Measurements from ENCODE around the gene ZNRF1. TPM values are rescaled to one million over a fixed set of nuclear protein-coding genes. Genes with fewer than 3 reads are reported as not detected.

ZNRF1 gene
- total RNA-seq, 1 experiment from 2014 or later = 5.9 TPM

DNA sequence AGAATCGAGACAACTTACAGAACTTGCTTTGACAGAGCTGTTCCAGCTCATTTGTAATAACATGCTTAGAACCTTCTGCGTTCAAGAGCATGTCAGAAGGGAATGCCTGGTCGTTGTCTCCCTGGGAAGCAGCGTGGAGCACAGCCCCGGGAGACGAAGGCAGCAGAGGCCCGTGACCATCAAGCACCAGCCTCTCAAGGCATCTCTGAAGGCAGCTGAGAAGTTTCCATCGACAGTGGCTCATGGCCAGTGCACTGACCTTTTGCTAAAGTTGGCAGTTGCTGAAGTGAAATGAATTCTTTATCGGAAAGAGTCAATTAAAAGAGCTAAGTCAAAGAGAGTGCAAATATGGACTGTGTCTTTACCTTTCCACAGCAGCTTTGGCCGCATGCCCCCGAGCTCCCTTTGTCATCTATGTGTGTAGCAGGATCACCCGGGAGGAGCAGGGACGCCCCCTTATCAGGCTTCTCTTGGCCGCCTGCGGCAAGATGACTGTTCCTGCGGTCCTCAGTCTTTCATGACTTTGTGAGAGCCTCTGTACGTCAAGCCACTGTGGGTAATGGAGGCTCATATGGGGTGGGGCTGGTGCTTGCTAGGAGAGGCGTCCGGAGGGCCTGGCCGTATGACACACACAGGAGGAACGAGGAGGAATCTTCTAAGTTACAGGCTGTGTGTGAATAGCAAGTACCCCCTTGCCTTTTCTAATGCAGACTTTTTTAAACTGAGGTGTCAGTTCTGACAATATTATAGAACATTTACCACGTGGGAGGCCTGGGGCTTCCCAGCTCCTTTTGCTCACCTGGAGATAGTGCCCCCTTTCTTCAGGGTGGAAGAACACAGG lies 63.5 kb downstream of the ZNRF1 start:
- Histone ChIP-seq H3K79me2 (ENCODE audit: low read length) (no peaks in the 10 kb centered on the region), H3K4me1 (ENCODE audit: low read length) (no peaks in the 10 kb centered on the region), H3K4me3 (ENCODE audit: low read length) (no peak overlapping the region), H3K36me3 (ENCODE audit: insufficient read depth, low read length) (no peaks in the 10 kb centered on the region), H3K27ac (ENCODE audit: low read length) (no peak overlapping the region), H3K9ac (ENCODE audit: low read length) (no peak overlapping the region), H3K27me3 (ENCODE audit: low read length) (no peaks in the 10 kb centered on the region), H3K4me2 (ENCODE audit: low read depth, low read length, poor library complexity, severe bottlenecking) (no peak overlapping the region), H2AFZ (ENCODE audit: low read length) (no peak overlapping the region), H4K20me1 (ENCODE audit: insufficient read depth, low read depth, low read length) (no peaks in the 10 kb centered on the region), H3K9me3 (ENCODE audit: low read length) (no peaks in the 10 kb centered on the region), H3K9me2 (replicated peaks; ENCODE audit: insufficient read depth, low read length) (no peaks in the 10 kb centered on the region)
- no peak for DNase-seq

GRCh38 chr16:75062976-75063346 lies 64.1 kb downstream of the ZNRF1 start:
- no peaks in the 10 kb centered on the region for H3K9me3 ChIP-seq (ENCODE audit: low read length)
- H2AFZ ChIP-seq (ENCODE audit: low read length) = no peak overlapping the region
- H3K9me2 ChIP-seq (replicated peaks; ENCODE audit: insufficient read depth, low read length) = no peaks in the 10 kb centered on the region
- DNase-seq = no peak
- H4K20me1 ChIP-seq (ENCODE audit: insufficient read depth, low read depth, low read length) = no peaks in the 10 kb centered on the region
- no peaks in the 10 kb centered on the region for H3K36me3 ChIP-seq (ENCODE audit: insufficient read depth, low read length)
- H3K79me2 ChIP-seq (ENCODE audit: low read length) = no peaks in the 10 kb centered on the region
- no peaks in the 10 kb centered on the region; the same call in 1 of the 2 replicates for H3K4me1 ChIP-seq (ENCODE audit: low read length)
- no peaks in the 10 kb centered on the region for H3K27me3 ChIP-seq (ENCODE audit: low read length)
- no peak overlapping the region for H3K4me3 ChIP-seq (ENCODE audit: low read length)
- no peak overlapping the region for H3K27ac ChIP-seq (ENCODE audit: low read length)
- H3K4me2 ChIP-seq (ENCODE audit: low read depth, low read length, poor library complexity, severe bottlenecking) = no peak overlapping the region
- no peak overlapping the region for H3K9ac ChIP-seq (ENCODE audit: low read length)

- no peak for DNase-seq
- H2AFZ ChIP-seq (ENCODE audit: low read length) = no peak overlapping the region
- H3K9me2 ChIP-seq (replicated peaks; ENCODE audit: insufficient read depth, low read length) = no peaks in the 10 kb centered on the region
- H3K9ac ChIP-seq (ENCODE audit: low read length) = no peak overlapping the region
- no peak overlapping the region for H3K27ac ChIP-seq (ENCODE audit: low read length)
- H3K36me3 ChIP-seq (ENCODE audit: insufficient read depth, low read length) = no peaks in the 10 kb centered on the region
- H3K27me3 ChIP-seq (ENCODE audit: low read length) = no peaks in the 10 kb centered on the region
- no peak overlapping the region for H3K4me2 ChIP-seq (ENCODE audit: low read depth, low read length, poor library complexity, severe bottlenecking)
- H3K4me3 ChIP-seq (ENCODE audit: low read length) = no peak overlapping the region
- peaks cover 6% of the 10 kb centered on the region for H3K4me1 ChIP-seq (ENCODE audit: low read length)
- H3K9me3 ChIP-seq (ENCODE audit: low read length) = no peaks in the 10 kb centered on the region
- H3K79me2 ChIP-seq (ENCODE audit: low read length) = no peaks in the 10 kb centered on the region
- H4K20me1 ChIP-seq (ENCODE audit: insufficient read depth, low read depth, low read length) = no peaks in the 10 kb centered on the region
Observed at GRCh38 chr16:75063549-75064088, 64.8 kb downstream of the ZNRF1 start.

- Histone ChIP-seq H3K4me2 (ENCODE audit: low read depth, low read length, poor library complexity, severe bottlenecking) (no peak overlapping the region), H3K27ac (ENCODE audit: low read length) (no peak overlapping the region), H3K9me3 (ENCODE audit: low read length) (no peaks in the 10 kb centered on the region), H3K27me3 (ENCODE audit: low read length) (no peaks in the 10 kb centered on the region), H2AFZ (ENCODE audit: low read length) (no peak overlapping the region), H3K4me1 (ENCODE audit: low read length) (peaks cover 8% of the 10 kb centered on the region), H3K4me3 (ENCODE audit: low read length) (no peak overlapping the region), H3K36me3 (ENCODE audit: insufficient read depth, low read length) (no peaks in the 10 kb centered on the region), H4K20me1 (ENCODE audit: insufficient read depth, low read depth, low read length) (no peaks in the 10 kb centered on the region), H3K9ac (ENCODE audit: low read length) (no peak overlapping the region), H3K79me2 (ENCODE audit: low read length) (no peaks in the 10 kb centered on the region), H3K9me2 (replicated peaks; ENCODE audit: insufficient read depth, low read length) (no peaks in the 10 kb centered on the region)
- DNase-seq = no peak
Observed at GRCh38 chr16:75064403-75065148, 65.8 kb downstream of the ZNRF1 start.

GRCh38 chr16:75065149-75065505 lies 66.3 kb downstream of the ZNRF1 start:
- H3K4me1 ChIP-seq (ENCODE audit: low read length) = peaks cover 8% of the 10 kb centered on the region
- no peak for DNase-seq
- no peak overlapping the region for H3K4me3 ChIP-seq (ENCODE audit: low read length)
- H3K36me3 ChIP-seq (ENCODE audit: insufficient read depth, low read length) = no peaks in the 10 kb centered on the region
- no peaks in the 10 kb centered on the region for H3K9me3 ChIP-seq (ENCODE audit: low read length)
- H3K27ac ChIP-seq (ENCODE audit: low read length) = no peak overlapping the region
- no peak overlapping the region for H3K9ac ChIP-seq (ENCODE audit: low read length)
- H3K27me3 ChIP-seq (ENCODE audit: low read length) = no peaks in the 10 kb centered on the region
- H3K9me2 ChIP-seq (replicated peaks; ENCODE audit: insufficient read depth, low read length) = no peaks in the 10 kb centered on the region
- no peak overlapping the region for H3K4me2 ChIP-seq (ENCODE audit: low read depth, low read length, poor library complexity, severe bottlenecking)
- H2AFZ ChIP-seq (ENCODE audit: low read length) = no peak overlapping the region
- no peaks in the 10 kb centered on the region for H4K20me1 ChIP-seq (ENCODE audit: insufficient read depth, low read depth, low read length)
- H3K79me2 ChIP-seq (ENCODE audit: low read length) = no peaks in the 10 kb centered on the region

DNA sequence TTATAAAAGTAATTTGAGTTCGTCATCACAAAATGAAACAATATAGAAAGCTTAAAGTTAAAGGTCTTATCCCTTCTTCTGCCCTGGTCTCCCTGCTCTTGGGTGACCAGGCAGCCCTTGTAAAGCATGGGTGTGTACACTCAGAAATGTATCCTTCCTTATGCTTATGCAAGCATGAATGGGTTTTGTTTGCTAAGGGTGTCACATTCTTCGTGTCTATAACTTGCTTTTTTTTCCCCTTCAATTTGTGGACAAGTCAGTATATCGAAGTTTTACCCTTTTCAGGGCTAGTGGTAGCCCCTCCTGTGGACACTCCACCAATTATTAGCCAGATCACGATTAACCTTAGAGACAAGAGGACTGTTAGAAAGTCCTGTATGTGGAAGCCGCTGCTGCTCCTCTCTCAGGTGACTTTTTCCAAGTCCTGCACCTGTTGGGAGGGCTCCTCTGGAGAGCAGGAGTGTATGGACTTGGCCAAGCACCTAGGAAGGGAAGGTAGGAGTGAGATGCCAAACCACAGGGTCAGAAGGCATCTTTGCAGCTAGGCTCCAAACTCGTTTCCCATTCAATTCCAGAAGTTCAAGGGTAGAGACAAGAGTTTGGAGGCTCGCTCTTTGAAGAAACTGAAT lies 66.8 kb downstream of the ZNRF1 start:
- Histone ChIP-seq H3K36me3 (ENCODE audit: insufficient read depth, low read length) (no peaks in the 10 kb centered on the region), H3K9me3 (ENCODE audit: low read length) (no peaks in the 10 kb centered on the region), H3K4me3 (ENCODE audit: low read length) (no peak overlapping the region), H3K4me1 (ENCODE audit: low read length) (peaks cover 8% of the 10 kb centered on the region), H3K4me2 (ENCODE audit: low read depth, low read length, poor library complexity, severe bottlenecking) (no peak overlapping the region), H2AFZ (ENCODE audit: low read length) (no peak overlapping the region), H4K20me1 (ENCODE audit: insufficient read depth, low read depth, low read length) (no peaks in the 10 kb centered on the region), H3K9me2 (replicated peaks; ENCODE audit: insufficient read depth, low read length) (no peaks in the 10 kb centered on the region), H3K27ac (ENCODE audit: low read length) (no peak overlapping the region), H3K9ac (ENCODE audit: low read length) (no peak overlapping the region), H3K79me2 (ENCODE audit: low read length) (no peaks in the 10 kb centered on the region), H3K27me3 (ENCODE audit: low read length) (no peaks in the 10 kb centered on the region)
- DNase-seq = no peak

DNA sequence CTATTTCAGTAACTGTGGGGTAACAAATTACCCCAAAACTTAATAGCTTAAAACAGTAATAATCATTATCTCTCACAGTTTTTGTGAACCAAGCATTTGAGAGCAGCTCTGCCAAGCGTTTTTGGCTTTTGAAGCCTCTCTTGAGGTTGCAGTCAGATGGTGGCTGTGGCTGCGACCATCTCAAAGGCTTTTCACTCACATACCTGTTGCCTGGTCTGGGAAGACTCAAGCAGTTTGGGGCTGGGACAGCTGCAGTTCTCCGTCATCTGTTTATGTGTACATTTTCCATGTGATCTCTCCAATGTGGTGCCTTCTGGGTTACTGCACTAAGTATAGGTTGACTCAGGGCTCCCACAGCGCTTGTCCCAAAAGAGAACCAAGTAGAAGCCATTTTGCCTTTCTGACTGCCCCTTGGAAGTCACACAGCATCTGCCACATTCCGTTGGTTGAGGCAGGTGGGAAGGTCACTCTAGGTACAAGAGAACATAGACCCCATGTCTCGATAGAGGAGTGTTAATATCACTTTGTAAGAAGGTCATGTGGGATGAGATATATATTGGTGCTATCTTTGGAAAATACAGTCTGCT lies 68.1 kb downstream of the ZNRF1 start:
- Histone ChIP-seq H3K9ac (ENCODE audit: low read length) (no peak overlapping the region), H3K27me3 (ENCODE audit: low read length) (no peaks in the 10 kb centered on the region), H3K4me2 (ENCODE audit: low read depth, low read length, poor library complexity, severe bottlenecking) (no peak overlapping the region), H3K4me1 (ENCODE audit: low read length) (peaks cover 8% of the 10 kb centered on the region), H3K9me2 (replicated peaks; ENCODE audit: insufficient read depth, low read length) (no peaks in the 10 kb centered on the region), H4K20me1 (ENCODE audit: insufficient read depth, low read depth, low read length) (no peaks in the 10 kb centered on the region), H2AFZ (ENCODE audit: low read length) (no peak overlapping the region), H3K4me3 (ENCODE audit: low read length) (no peak overlapping the region), H3K9me3 (ENCODE audit: low read length) (no peaks in the 10 kb centered on the region), H3K27ac (ENCODE audit: low read length) (no peak overlapping the region), H3K36me3 (ENCODE audit: insufficient read depth, low read length) (no peaks in the 10 kb centered on the region), H3K79me2 (ENCODE audit: low read length) (no peaks in the 10 kb centered on the region)
- DNase-seq = no peak

All from Karpas-422 (cell line).